ENCODE results near the gene PDLIM1.

GRCh38 chr10:95321554-95322301, 30.9 kb upstream of the PDLIM1 start:
- TF ChIP-seq, protein P1, sequence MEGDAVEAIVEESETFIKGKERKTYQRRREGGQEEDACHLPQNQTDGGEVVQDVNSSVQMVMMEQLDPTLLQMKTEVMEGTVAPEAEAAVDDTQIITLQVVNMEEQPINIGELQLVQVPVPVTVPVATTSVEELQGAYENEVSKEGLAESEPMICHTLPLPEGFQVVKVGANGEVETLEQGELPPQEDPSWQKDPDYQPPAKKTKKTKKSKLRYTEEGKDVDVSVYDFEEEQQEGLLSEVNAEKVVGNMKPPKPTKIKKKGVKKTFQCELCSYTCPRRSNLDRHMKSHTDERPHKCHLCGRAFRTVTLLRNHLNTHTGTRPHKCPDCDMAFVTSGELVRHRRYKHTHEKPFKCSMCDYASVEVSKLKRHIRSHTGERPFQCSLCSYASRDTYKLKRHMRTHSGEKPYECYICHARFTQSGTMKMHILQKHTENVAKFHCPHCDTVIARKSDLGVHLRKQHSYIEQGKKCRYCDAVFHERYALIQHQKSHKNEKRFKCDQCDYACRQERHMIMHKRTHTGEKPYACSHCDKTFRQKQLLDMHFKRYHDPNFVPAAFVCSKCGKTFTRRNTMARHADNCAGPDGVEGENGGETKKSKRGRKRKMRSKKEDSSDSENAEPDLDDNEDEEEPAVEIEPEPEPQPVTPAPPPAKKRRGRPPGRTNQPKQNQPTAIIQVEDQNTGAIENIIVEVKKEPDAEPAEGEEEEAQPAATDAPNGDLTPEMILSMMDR (IDR thresholded peaks at IDR 0.05), result no peak
- no peak for TF ChIP-seq POLR2A (IDR thresholded peaks at IDR 0.05)
